ENCODE data around the gene HTRA1.

HTRA1 gene

GRCh38 chr10:122553341-122553740 lies 92.0 kb downstream of the HTRA1 start:
- TF ChIP-seq ZFX (IDR thresholded peaks at IDR 0.05) (no peak), CTCF (conservative IDR thresholded peaks at IDR 0.05) (no peak)
- H3K27ac ChIP-seq = no peak overlapping the region

DNA sequence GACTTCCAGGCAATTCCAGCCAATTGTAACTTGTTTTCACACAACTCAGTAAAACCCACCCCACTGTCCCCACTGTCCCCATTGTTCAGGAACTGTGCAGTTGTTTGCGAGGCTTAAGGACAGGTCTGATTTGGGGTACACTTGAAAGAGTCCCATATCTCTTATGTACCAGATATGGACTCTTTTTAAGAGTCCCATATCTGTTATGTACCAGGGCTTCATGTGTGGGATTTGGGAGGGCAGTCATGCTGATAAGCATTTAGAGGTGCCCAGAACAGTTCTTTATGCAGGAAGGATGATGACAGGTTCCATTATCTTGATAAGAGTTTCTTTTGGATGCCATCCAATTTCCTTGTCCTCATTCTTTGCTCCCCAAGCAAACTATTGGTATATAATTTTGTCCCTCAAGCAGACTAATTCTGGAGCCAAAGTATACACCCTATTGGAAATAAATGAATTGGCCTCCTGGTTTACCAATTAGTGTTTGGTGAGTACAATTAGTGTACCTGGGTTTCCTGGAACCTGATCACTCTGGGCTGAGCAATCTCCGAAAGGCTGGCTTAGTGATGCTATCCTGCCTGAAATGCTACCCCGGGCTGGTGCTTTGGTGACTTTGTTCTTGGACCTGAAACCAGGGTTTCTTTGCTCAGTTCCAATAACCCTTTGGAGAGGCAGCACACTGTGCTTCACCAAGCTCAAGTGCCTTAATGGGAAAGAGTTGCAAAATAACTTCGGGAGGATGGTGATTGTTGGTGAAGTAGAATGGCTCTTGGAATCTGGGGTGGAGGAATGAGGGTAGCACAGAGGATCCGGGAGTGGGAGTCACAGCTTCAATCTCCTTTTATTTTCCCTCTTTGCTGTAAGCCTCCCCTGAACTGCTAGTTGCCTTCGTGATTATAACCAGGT lies 93.0 kb downstream of the HTRA1 start:
- TF ChIP-seq ZFX (IDR thresholded peaks at IDR 0.05) (no peak), CTCF (conservative IDR thresholded peaks at IDR 0.05) (no peak)
- H3K27ac ChIP-seq = no peak overlapping the region

- H3K27ac ChIP-seq = no peak overlapping the region
- TF ChIP-seq ZFX (IDR thresholded peaks at IDR 0.05) (no peak), CTCF (conservative IDR thresholded peaks at IDR 0.05) (no peak)
Measured at GRCh38 chr10:122555442-122555841, 94.1 kb downstream of the HTRA1 start.

- no peak overlapping the region for H3K27ac ChIP-seq
- TF ChIP-seq CTCF (conservative IDR thresholded peaks at IDR 0.05) (no peak), ZFX (IDR thresholded peaks at IDR 0.05) (no peak)
Measured at GRCh38 chr10:122557516-122557915, 96.2 kb downstream of the HTRA1 start.

DNA sequence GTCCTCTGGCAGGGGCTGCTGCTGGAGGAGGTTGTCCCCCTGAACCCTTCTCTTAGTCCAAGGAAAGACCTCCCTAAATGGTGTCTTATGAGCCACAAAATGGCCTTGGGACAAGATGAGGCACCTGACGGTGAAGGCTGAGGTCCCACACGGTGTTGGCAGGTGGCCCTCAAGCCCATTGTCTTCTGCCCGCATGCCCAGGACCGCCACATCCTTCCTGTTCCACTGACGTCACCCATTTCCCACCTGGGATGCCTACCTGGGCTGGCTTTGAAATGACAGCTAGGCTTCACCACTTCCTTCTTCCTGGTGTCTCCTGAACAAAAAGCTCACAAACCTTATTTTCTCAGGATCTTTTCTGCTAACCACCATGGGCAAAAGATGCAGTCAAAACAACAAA lies 97.1 kb downstream of the HTRA1 start:
- no peak for TF ChIP-seq CTCF (conservative IDR thresholded peaks at IDR 0.05)
- H3K27ac ChIP-seq = no peak overlapping the region

GRCh38 chr10:122559228-122559627 lies 97.9 kb downstream of the HTRA1 start:
- no peak overlapping the region; the same call in 1 of the 2 replicates for H3K27ac ChIP-seq
- TF ChIP-seq ZFX (IDR thresholded peaks at IDR 0.05) = no peak
- TF ChIP-seq CTCF (conservative IDR thresholded peaks at IDR 0.05) = no peak

- no peak for TF ChIP-seq CTCF (conservative IDR thresholded peaks at IDR 0.05)
- no peak for TF ChIP-seq ZFX (IDR thresholded peaks at IDR 0.05)
- no peak within 1 kb of the TSS; the same call in 1 of the 2 replicates for H3K27ac ChIP-seq
Measured at GRCh38 chr10:122560279-122560804, 99.0 kb downstream of the HTRA1 start, which contains the start of gene DMBT1. DMBT1 (plus strand) TSS chr10:122560754; CDS start chr10:122560771, 17 bp downstream.

Measured in C4-2B (cell line).